ENCODE results near the gene ADGRV1.

Gene ADGRV1

DNA sequence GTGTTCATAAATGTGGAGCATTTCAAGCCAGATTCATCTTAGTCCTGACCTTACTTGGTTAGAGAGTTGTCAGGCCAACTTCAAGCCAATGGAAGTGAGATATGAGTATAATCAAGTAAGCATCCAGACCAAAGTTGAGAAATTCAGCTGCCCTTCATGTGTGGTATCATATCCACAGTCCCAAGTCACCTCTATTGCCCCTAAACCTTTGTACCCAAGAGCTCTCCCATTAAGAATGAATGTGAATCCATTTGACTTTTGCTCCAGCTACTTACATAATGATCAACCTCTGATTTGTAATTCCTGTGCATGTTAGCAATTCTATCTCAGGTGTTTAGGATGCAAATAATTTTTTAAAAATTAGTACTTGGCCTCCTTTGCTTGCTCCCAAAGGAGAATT, 342.7 kb downstream of the ADGRV1 start:
- no peaks in the 10 kb centered on the region for H3K9me3 ChIP-seq (ENCODE audit: control insufficient read depth, insufficient read depth, low read depth, low read length)
- H3K4me1 ChIP-seq (ENCODE audit: control insufficient read depth, insufficient read depth, low read length) = no peaks in the 10 kb centered on the region
- CTCF ChIA-PET = interaction anchor here (0.6 to 1.0 kb wide), 2 partner anchors 10 to 111 kb away, joined by 3 read pairs; no protein-coding TSS in a partner anchor
- no peak overlapping the region for H3K27ac ChIP-seq (ENCODE audit: extremely low read depth, low read depth, low read length)
- no peaks in the 10 kb centered on the region; a peak in 1 of 3 replicates for H3K36me3 ChIP-seq (ENCODE audit: control insufficient read depth in 2 of 2, insufficient read depth in 1 of 2, low read length in 2 of 2)
- TF ChIP-seq ZNF600 (tag by site-specific recombination; IDR thresholded peaks at IDR 0.05) = no peak
- TF ChIP-seq, protein P1, sequence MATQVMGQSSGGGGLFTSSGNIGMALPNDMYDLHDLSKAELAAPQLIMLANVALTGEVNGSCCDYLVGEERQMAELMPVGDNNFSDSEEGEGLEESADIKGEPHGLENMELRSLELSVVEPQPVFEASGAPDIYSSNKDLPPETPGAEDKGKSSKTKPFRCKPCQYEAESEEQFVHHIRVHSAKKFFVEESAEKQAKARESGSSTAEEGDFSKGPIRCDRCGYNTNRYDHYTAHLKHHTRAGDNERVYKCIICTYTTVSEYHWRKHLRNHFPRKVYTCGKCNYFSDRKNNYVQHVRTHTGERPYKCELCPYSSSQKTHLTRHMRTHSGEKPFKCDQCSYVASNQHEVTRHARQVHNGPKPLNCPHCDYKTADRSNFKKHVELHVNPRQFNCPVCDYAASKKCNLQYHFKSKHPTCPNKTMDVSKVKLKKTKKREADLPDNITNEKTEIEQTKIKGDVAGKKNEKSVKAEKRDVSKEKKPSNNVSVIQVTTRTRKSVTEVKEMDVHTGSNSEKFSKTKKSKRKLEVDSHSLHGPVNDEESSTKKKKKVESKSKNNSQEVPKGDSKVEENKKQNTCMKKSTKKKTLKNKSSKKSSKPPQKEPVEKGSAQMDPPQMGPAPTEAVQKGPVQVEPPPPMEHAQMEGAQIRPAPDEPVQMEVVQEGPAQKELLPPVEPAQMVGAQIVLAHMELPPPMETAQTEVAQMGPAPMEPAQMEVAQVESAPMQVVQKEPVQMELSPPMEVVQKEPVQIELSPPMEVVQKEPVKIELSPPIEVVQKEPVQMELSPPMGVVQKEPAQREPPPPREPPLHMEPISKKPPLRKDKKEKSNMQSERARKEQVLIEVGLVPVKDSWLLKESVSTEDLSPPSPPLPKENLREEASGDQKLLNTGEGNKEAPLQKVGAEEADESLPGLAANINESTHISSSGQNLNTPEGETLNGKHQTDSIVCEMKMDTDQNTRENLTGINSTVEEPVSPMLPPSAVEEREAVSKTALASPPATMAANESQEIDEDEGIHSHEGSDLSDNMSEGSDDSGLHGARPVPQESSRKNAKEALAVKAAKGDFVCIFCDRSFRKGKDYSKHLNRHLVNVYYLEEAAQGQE (tag by site-specific recombination; IDR thresholded peaks at IDR 0.05) = no peak
- no peak for TF ChIP-seq ZNF211 (tag by site-specific recombination; IDR thresholded peaks at IDR 0.05; ENCODE audit: low read depth)
- TF ChIP-seq, protein P2, sequence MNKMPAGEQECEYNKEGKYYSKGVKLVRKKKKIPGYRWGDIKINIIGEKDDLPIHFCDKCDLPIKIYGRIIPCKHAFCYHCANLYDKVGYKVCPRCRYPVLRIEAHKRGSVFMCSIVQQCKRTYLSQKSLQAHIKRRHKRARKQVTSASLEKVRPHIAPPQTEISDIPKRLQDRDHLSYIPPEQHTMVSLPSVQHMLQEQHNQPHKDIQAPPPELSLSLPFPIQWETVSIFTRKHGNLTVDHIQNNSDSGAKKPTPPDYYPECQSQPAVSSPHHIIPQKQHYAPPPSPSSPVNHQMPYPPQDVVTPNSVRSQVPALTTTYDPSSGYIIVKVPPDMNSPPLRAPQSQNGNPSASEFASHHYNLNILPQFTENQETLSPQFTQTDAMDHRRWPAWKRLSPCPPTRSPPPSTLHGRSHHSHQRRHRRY (tag by site-specific recombination; IDR thresholded peaks at IDR 0.05) = no peak
- POLR2A ChIA-PET = no interaction called here
- H3K4me3 ChIP-seq (ENCODE audit: low read depth, low read length) = no peak overlapping the region

DNA sequence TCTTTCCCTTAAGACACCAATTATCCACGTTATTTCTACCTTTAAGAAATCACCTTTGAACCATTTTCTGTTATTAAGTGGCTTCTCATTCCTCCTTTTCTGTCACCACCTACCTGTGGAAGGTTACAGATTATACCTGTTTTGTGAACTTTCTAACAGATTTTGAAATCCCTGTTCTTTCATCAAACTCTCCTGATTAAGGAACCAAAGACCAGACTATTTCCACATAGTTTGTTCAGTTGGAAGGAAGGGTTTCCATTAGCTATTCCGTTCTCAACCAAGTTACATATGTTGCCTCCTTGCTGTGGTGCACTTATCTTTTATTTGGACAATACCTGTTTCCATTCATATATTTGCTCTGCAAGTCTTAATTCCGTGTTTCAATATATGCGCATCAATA, 343.6 kb downstream of the ADGRV1 start:
- no peak for TF ChIP-seq SALL2 (tag by site-specific recombination; IDR thresholded peaks at IDR 0.05; ENCODE audit: borderline replicate concordance)
- no peak for TF ChIP-seq SP2 (tag by site-specific recombination; IDR thresholded peaks at IDR 0.05)
- TF ChIP-seq ZNF416 (tag by site-specific recombination; IDR thresholded peaks at IDR 0.05) = no peak
- TF ChIP-seq TCF7L2 (IDR thresholded peaks at IDR 0.05; ENCODE audit: borderline replicate concordance, low read depth, low read length) = no peak
- TF ChIP-seq ZNF155 (tag by site-specific recombination; IDR thresholded peaks at IDR 0.05) = no peak
- no peak for TF ChIP-seq SP7 (tag by site-specific recombination; IDR thresholded peaks at IDR 0.05)
- no peak for TF ChIP-seq ZNF701 (tag by site-specific recombination; IDR thresholded peaks at IDR 0.05)
- TF ChIP-seq, protein P3, sequence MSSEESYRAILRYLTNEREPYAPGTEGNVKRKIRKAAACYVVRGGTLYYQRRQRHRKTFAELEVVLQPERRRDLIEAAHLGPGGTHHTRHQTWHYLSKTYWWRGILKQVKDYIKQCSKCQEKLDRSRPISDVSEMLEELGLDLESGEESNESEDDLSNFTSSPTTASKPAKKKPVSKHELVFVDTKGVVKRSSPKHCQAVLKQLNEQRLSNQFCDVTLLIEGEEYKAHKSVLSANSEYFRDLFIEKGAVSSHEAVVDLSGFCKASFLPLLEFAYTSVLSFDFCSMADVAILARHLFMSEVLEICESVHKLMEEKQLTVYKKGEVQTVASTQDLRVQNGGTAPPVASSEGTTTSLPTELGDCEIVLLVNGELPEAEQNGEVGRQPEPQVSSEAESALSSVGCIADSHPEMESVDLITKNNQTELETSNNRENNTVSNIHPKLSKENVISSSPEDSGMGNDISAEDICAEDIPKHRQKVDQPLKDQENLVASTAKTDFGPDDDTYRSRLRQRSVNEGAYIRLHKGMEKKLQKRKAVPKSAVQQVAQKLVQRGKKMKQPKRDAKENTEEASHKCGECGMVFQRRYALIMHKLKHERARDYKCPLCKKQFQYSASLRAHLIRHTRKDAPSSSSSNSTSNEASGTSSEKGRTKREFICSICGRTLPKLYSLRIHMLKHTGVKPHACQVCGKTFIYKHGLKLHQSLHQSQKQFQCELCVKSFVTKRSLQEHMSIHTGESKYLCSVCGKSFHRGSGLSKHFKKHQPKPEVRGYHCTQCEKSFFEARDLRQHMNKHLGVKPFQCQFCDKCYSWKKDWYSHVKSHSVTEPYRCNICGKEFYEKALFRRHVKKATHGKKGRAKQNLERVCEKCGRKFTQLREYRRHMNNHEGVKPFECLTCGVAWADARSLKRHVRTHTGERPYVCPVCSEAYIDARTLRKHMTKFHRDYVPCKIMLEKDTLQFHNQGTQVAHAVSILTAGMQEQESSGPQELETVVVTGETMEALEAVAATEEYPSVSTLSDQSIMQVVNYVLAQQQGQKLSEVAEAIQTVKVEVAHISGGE (tag by site-specific recombination; conservative IDR thresholded peaks at IDR 0.05; ENCODE audit: low read depth) = no peak
- TF ChIP-seq, protein P4, sequence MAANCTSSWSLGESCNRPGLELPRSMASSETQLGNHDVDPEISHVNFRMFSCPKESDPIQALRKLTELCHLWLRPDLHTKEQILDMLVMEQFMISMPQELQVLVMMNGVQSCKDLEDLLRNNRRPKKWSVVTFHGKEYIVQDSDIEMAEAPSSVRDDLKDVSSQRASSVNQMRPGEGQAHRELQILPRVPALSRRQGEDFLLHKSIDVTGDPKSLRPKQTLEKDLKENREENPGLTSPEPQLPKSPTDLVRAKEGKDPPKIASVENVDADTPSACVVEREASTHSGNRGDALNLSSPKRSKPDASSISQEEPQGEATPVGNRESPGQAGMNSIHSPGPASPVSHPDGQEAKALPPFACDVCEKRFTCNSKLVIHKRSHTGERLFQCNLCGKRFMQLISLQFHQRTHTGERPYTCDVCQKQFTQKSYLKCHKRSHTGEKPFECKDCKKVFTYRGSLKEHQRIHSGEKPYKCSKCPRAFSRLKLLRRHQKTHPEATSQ (tag by site-specific recombination; IDR thresholded peaks at IDR 0.05) = no peak
- TF ChIP-seq ZNF19 (tag by site-specific recombination; IDR thresholded peaks at IDR 0.05; ENCODE audit: low read depth) = no peak
- TF ChIP-seq ZNF223 (tag by site-specific recombination; IDR thresholded peaks at IDR 0.05) = no peak
- no peak for TF ChIP-seq ZEB2 (tag by site-specific recombination; IDR thresholded peaks at IDR 0.05)
- no peak for TF ChIP-seq ZFHX2 (tag by site-specific recombination; conservative IDR thresholded peaks at IDR 0.05)
- no peak for TF ChIP-seq ZNF501 (tag by site-specific recombination; IDR thresholded peaks at IDR 0.05)
- TF ChIP-seq, protein P5, sequence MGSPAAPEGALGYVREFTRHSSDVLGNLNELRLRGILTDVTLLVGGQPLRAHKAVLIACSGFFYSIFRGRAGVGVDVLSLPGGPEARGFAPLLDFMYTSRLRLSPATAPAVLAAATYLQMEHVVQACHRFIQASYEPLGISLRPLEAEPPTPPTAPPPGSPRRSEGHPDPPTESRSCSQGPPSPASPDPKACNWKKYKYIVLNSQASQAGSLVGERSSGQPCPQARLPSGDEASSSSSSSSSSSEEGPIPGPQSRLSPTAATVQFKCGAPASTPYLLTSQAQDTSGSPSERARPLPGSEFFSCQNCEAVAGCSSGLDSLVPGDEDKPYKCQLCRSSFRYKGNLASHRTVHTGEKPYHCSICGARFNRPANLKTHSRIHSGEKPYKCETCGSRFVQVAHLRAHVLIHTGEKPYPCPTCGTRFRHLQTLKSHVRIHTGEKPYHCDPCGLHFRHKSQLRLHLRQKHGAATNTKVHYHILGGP (tag by site-specific recombination; IDR thresholded peaks at IDR 0.05) = no peak
- CTCF ChIA-PET = interaction anchor here (0.6 kb wide), 1 partner anchor 315 kb away, joined by 3 read pairs; no protein-coding TSS in a partner anchor
- Histone ChIP-seq H3K4me3 (ENCODE audit: low read depth, low read length) (no peak overlapping the region), H3K27ac (ENCODE audit: extremely low read depth, low read depth, low read length) (no peak overlapping the region), H3K36me3 (ENCODE audit: control insufficient read depth in 2 of 2, insufficient read depth in 1 of 2, low read length in 2 of 2) (no peaks in the 10 kb centered on the region), H3K4me1 (ENCODE audit: control insufficient read depth, insufficient read depth, low read length) (no peaks in the 10 kb centered on the region), H3K9me3 (ENCODE audit: control insufficient read depth, insufficient read depth, low read depth, low read length) (no peaks in the 10 kb centered on the region)
- POLR2A ChIA-PET = no interaction called here
